Right atrium auricular region (tissue), 2 donors: ENCODE results near the gene LRP1. TPM values are rescaled to one million over a fixed set of nuclear protein-coding genes. Genes with fewer than 3 reads are reported as not detected.

ENCODE experiments used
- DNase-seq: peaks from one replicate; pipeline ENCODE4 v3.0.0-alpha.2; 2019; ENCODE audit warnings: low spot score
- H3K27ac ChIP-seq, 2 donors: fragments of 200-600 bp; sonication (generic); 1 replicate in 1 of 2; 2 replicates in 1 of 2; pipeline ENCODE4 v1.5.1; 2016 to 2019
- H3K27me3 ChIP-seq, 2 donors: fragments of 200-600 bp; sonication (generic); one replicate each; pipeline versions ENCODE4 v1.5.1 to v1.6.0; 2017 to 2019
- H3K36me3 ChIP-seq: fragments of 200-600 bp; sonication (generic); one replicate; pipeline ENCODE4 v1.5.1; 2016
- H3K4me1 ChIP-seq, 2 donors: fragments of 200-600 bp; sonication (generic); one replicate each; pipeline versions ENCODE4 v1.5.1 to v1.6.0; 2017 to 2019
- H3K4me3 ChIP-seq, 2 donors: fragments of 200-600 bp; sonication (generic); 1 replicate in 1 of 2; 2 replicates in 1 of 2; pipeline ENCODE4 v1.5.1; 2017 to 2019; ENCODE audit warnings: mild to moderate bottlenecking in 1 of 2, moderate library complexity in 1 of 2
- H3K9me3 ChIP-seq, 2 donors: fragments of 200-600 bp; sonication (generic); one replicate each; pipeline ENCODE4 v1.5.1; 2019
- total RNA-seq, 2 donors: library from RNA; depleted of rRNA; stranded (reverse); fragments of >200 nt; gene quantifications; one replicate each; pipeline ENCODE4 v1.1.0, GENCODE V29; 2016
- TF ChIP-seq, protein P1 (sequence below), 2 donors: fragments of 200-600 bp; sonication (generic); IDR thresholded peaks; one replicate each; pipeline ENCODE4 v1.5.1; 2019; ENCODE audit warnings: antibody characterized with exemption in 2 of 2

The LRP1 gene
- total RNA-seq, 2 donors from 2014 or later = 89.4 to 211 TPM

DNA sequence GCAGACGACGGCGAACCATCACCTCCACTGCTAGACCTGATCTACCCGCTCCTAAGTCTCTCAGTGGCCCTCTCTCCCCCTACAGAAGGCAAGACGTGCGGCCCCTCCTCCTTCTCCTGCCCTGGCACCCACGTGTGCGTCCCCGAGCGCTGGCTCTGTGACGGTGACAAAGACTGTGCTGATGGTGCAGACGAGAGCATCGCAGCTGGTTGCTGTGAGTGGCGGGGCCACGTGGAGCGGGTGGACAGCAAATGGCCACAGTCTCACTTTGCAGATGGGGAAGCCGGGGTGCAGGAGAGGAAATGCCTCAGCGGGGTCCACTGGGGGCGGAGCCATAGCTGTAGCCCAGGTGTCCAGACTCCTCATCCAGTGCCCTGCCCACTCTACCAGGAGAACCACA, 66.9 kb downstream of the LRP1 start:
- Histone ChIP-seq H3K36me3 (peaks cover 95% of the 10 kb centered on the region), H3K9me3 (no peaks in the 10 kb centered on the region), H3K27ac (no peak overlapping the region), H3K4me3 (no peak overlapping the region), H3K27me3 (no peaks in the 10 kb centered on the region), H3K4me1 (peaks cover 0 to 6% of the 10 kb centered on the region in 2 donors)
- no peak for DNase-seq
- TF ChIP-seq, protein P1, sequence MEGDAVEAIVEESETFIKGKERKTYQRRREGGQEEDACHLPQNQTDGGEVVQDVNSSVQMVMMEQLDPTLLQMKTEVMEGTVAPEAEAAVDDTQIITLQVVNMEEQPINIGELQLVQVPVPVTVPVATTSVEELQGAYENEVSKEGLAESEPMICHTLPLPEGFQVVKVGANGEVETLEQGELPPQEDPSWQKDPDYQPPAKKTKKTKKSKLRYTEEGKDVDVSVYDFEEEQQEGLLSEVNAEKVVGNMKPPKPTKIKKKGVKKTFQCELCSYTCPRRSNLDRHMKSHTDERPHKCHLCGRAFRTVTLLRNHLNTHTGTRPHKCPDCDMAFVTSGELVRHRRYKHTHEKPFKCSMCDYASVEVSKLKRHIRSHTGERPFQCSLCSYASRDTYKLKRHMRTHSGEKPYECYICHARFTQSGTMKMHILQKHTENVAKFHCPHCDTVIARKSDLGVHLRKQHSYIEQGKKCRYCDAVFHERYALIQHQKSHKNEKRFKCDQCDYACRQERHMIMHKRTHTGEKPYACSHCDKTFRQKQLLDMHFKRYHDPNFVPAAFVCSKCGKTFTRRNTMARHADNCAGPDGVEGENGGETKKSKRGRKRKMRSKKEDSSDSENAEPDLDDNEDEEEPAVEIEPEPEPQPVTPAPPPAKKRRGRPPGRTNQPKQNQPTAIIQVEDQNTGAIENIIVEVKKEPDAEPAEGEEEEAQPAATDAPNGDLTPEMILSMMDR (IDR thresholded peaks at IDR 0.05) = no peak

DNA sequence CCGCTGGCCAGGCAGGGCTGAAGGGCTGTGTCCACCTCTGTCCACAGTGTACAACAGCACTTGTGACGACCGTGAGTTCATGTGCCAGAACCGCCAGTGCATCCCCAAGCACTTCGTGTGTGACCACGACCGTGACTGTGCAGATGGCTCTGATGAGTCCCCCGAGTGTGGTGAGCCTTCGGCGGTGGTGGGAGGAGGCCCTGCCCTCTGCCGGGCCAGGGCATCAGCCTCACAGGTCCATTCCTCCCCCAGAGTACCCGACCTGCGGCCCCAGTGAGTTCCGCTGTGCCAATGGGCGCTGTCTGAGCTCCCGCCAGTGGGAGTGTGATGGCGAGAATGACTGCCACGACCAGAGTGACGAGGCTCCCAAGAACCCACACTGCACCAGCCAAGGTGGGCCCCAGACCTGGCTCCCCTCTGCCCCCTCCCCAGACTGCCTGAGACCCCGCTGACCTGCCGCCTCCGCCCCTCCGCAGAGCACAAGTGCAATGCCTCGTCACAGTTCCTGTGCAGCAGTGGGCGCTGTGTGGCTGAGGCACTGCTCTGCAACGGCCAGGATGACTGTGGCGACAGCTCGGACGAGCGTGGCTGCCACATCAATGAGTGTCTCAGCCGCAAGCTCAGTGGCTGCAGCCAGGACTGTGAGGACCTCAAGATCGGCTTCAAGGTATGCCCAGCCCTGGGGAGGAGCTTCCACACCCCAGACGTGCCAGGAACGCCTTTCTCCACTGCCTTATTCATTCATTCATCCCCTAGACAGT, 67.5 kb downstream of the LRP1 start:
- Histone ChIP-seq H3K9me3 (no peaks in the 10 kb centered on the region), H3K4me3 (no peak overlapping the region), H3K27ac (no peak overlapping the region), H3K36me3 (peaks cover 98% of the 10 kb centered on the region), H3K27me3 (no peaks in the 10 kb centered on the region), H3K4me1 (peaks cover 0 to under 1% of the 10 kb centered on the region in 2 donors)
- TF ChIP-seq, protein P1 (IDR thresholded peaks at IDR 0.05) = no peak
- no peak for DNase-seq

DNA sequence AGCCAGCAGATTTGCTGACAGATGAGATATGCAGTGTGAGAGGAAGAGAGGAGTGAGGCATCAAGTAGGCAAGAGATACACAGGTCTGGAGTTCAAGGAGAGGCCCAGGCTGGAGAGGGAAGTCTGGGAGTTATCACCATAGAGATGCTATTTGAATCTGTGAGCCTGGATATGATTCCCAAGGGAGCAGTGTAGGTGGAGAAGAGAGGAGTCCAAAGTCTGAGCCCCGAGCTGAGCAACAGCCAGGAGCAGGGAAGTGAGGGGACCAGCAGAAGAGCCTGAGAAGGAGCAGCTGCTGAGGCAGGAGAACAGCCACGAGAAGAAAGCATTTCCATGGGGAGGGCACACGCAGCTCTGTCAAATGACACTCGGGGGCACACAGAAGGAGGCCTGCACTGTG, 68.2 kb downstream of the LRP1 start:
- no peaks in the 10 kb centered on the region for H3K9me3 ChIP-seq
- H3K36me3 ChIP-seq = peaks cover 100% of the 10 kb centered on the region
- no peaks in the 10 kb centered on the region for H3K4me1 ChIP-seq
- H3K27ac ChIP-seq = no peak overlapping the region
- no peaks in the 10 kb centered on the region for H3K27me3 ChIP-seq
- no peak for DNase-seq
- TF ChIP-seq, protein P1 (IDR thresholded peaks at IDR 0.05) = no peak
- no peak overlapping the region for H3K4me3 ChIP-seq

DNA sequence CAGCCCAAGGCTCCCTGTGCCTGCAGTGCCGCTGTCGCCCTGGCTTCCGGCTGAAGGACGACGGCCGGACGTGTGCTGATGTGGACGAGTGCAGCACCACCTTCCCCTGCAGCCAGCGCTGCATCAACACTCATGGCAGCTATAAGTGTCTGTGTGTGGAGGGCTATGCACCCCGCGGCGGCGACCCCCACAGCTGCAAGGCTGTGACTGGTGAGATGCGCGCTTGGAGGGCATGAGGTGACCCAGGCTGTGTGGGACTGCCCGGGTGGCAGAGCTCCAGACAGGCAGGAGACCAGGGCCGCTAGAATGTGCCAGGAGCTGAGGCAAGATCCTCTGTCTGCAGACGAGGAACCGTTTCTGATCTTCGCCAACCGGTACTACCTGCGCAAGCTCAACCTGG, 68.7 kb downstream of the LRP1 start:
- DNase-seq = no peak
- H3K4me3 ChIP-seq = no peak overlapping the region
- peaks cover 100% of the 10 kb centered on the region for H3K36me3 ChIP-seq
- H3K27me3 ChIP-seq = no peaks in the 10 kb centered on the region
- H3K9me3 ChIP-seq = no peaks in the 10 kb centered on the region
- TF ChIP-seq, protein P1 (IDR thresholded peaks at IDR 0.05) = no peak
- H3K4me1 ChIP-seq = no peaks in the 10 kb centered on the region
- no peak overlapping the region for H3K27ac ChIP-seq

DNA sequence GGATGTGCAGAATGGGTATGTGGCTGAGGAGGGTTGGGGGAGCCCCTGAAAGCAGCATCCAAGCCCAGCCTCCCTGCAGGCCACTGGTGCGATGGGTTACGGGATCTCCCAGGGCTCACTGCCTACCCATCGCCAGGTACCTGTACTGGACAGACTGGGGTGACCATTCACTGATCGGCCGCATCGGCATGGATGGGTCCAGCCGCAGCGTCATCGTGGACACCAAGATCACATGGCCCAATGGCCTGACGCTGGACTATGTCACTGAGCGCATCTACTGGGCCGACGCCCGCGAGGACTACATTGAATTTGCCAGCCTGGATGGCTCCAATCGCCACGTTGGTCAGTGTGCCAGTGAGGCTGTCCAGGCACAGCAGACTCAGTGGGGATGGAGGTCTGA, 70.0 kb downstream of the LRP1 start:
- no peak overlapping the region for H3K27ac ChIP-seq
- no peak for DNase-seq
- no peaks in the 10 kb centered on the region for H3K27me3 ChIP-seq
- no peaks in the 10 kb centered on the region for H3K4me1 ChIP-seq
- H3K4me3 ChIP-seq = no peak overlapping the region
- peaks cover 100% of the 10 kb centered on the region for H3K36me3 ChIP-seq
- no peaks in the 10 kb centered on the region for H3K9me3 ChIP-seq
- TF ChIP-seq, protein P1 (IDR thresholded peaks at IDR 0.05) = no peak

DNA sequence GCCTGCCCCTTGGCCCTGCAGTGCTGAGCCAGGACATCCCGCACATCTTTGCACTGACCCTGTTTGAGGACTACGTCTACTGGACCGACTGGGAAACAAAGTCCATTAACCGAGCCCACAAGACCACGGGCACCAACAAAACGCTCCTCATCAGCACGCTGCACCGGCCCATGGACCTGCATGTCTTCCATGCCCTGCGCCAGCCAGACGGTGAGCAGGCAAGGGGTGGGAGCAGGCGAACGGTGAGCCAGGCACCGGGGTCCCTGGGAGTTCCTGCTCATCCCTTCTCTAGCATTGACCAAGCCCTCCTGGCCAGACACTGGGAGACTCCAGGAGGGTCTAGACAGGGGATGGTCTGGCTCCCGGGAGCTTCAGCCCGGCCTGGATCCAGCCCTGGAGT, 70.9 kb downstream of the LRP1 start:
- no peaks in the 10 kb centered on the region for H3K4me1 ChIP-seq
- peaks cover 100% of the 10 kb centered on the region for H3K36me3 ChIP-seq
- H3K4me3 ChIP-seq = no peak overlapping the region
- TF ChIP-seq, protein P1 (IDR thresholded peaks at IDR 0.05) = no peak
- no peaks in the 10 kb centered on the region for H3K9me3 ChIP-seq
- H3K27ac ChIP-seq = no peak overlapping the region
- no peaks in the 10 kb centered on the region for H3K27me3 ChIP-seq
- no peak for DNase-seq
